ENCODE measurements around the gene CYB5R3.
"Not testable (repeated sequence)": the region's sequence is repeated elsewhere in the genome, so short reads cannot be mapped to it uniquely, and the experiment has no call there.

The CYB5R3 gene

GRCh38 chr22:42686756-42687491 is 37.7 kb upstream of the CYB5R3 start:
- H3K4me1 ChIP-seq (ENCODE audit: control insufficient read depth, insufficient read depth, low read length): peaks cover 31% of the 10 kb centered on the region
- H3K4me3 ChIP-seq (ENCODE audit: low read length): no peak overlapping the region
- H3K36me3 ChIP-seq (ENCODE audit: control insufficient read depth, insufficient read depth, low read length): no peaks in the 10 kb centered on the region
- H3K27me3 ChIP-seq (ENCODE audit: control insufficient read depth, insufficient read depth, low read length): no peaks in the 10 kb centered on the region
- H3K9ac ChIP-seq (ENCODE audit: low read length): no peak overlapping the region
- H3K9me3 ChIP-seq (ENCODE audit: control insufficient read depth, low read length): no peaks in the 10 kb centered on the region

DNA sequence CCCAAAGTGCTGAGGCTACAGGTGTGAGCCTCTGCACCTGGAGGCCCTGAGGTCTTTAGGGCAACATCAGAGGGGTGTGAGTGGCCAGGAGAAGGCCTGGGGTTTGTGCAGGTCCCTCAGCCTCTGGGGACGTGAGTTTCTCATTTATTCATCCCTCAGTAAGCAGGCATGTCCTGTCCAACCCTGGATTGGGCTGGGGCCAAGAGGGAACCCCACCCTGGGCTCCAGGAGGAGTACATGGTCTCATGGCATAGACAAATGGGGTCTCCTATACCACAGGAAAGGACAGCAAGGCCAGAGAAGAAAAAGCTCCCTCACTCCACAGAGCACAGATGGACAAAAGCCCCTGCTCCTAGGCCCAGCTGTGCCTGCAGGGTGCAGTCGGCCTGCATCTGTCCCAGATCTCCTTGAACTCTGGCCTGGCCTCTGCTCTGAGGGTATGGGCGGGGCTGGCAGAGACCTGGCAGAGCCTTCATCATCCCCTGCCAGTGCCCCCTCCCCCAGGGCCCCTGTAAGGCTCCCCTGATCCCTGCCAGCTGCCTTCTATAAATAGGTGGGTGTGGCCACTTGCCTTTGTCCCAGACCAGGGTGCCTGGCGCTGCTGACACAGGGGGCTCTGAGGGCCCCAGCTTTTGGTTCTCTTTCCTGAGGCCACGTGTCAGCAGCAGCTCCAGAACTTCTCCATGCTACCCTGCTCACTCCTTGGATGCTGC is 36.9 kb upstream of the CYB5R3 start:
- Histone ChIP-seq H3K9ac (ENCODE audit: low read length) (no peak overlapping the region), H3K9me3 (ENCODE audit: control insufficient read depth, low read length) (no peaks in the 10 kb centered on the region), H3K4me3 (ENCODE audit: low read length) (no peak overlapping the region), H3K27me3 (ENCODE audit: control insufficient read depth, insufficient read depth, low read length) (no peaks in the 10 kb centered on the region), H3K4me1 (ENCODE audit: control insufficient read depth, insufficient read depth, low read length) (peaks cover 31% of the 10 kb centered on the region), H3K36me3 (ENCODE audit: control insufficient read depth, insufficient read depth, low read length) (no peaks in the 10 kb centered on the region)

GRCh38 chr22:42684462-42685195 is 35.4 kb upstream of the CYB5R3 start:
- Histone ChIP-seq H3K9ac (ENCODE audit: low read length) (no peak overlapping the region), H3K4me1 (ENCODE audit: control insufficient read depth, insufficient read depth, low read length) (peaks cover 31% of the 10 kb centered on the region), H3K4me3 (ENCODE audit: low read length) (no peak overlapping the region)

DNA sequence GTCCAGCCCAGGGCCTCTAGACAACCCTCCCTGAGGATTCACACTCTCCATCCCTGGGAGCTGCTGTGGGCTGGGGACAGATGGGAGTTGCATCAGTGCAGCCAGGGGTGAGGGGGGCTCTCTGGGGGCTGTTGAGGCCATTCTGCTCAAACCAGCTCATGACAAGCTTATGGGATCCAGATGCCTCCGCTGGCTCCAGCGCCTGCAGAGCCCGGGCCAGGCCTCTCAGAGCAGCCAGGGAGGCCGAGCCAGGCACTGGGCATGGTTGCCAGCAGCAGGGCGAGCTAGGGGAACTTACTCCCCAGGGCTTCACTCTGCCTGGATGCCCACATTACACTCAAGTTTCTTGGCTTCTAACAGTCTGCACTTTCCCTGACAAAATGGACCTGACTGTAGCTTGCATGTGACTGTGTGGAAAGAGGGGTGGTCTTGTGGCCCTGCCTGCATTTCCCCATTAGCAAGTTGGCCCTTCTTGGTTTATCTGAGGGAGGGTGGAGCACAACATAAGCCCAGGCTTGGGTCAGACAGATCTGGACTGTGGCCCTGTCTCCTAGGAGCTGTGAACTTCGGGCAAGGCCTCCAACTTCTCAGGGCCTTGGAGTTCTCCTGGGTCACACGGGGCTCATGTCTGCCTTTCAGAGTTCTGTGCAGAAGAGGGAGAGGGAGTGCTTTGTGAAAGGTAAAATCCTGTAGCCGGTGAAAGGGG is 34.5 kb upstream of the CYB5R3 start:
- Histone ChIP-seq H3K9me3 (ENCODE audit: control insufficient read depth, low read length) (no peaks in the 10 kb centered on the region), H3K4me1 (ENCODE audit: control insufficient read depth, insufficient read depth, low read length) (peaks cover 28% of the 10 kb centered on the region), H3K36me3 (ENCODE audit: control insufficient read depth, insufficient read depth, low read length) (no peaks in the 10 kb centered on the region), H3K9ac (ENCODE audit: low read length) (no peak overlapping the region), H3K4me3 (ENCODE audit: low read length) (no peak overlapping the region), H3K27me3 (ENCODE audit: control insufficient read depth, insufficient read depth, low read length) (no peaks in the 10 kb centered on the region)

More at GRCh38 chr22:42684462-42685195, 35.4 kb upstream of the CYB5R3 start:
- H3K27me3 ChIP-seq (ENCODE audit: control insufficient read depth, insufficient read depth, low read length): no peaks in the 10 kb centered on the region
- no peaks in the 10 kb centered on the region for H3K9me3 ChIP-seq (ENCODE audit: control insufficient read depth, low read length)
- H3K36me3 ChIP-seq (ENCODE audit: control insufficient read depth, insufficient read depth, low read length): no peaks in the 10 kb centered on the region

- Histone ChIP-seq H3K4me3 (ENCODE audit: low read length) (no peak overlapping the region), H3K27me3 (ENCODE audit: control insufficient read depth, insufficient read depth, low read length) (no peaks in the 10 kb centered on the region), H3K9me3 (ENCODE audit: control insufficient read depth, low read length) (no peaks in the 10 kb centered on the region), H3K9ac (ENCODE audit: low read length) (no peak overlapping the region), H3K4me1 (ENCODE audit: control insufficient read depth, insufficient read depth, low read length) (peaks cover 17% of the 10 kb centered on the region), H3K36me3 (ENCODE audit: control insufficient read depth, insufficient read depth, low read length) (no peaks in the 10 kb centered on the region)
Observed at GRCh38 chr22:42682113-42682851, 33.1 kb upstream of the CYB5R3 start.

DNA sequence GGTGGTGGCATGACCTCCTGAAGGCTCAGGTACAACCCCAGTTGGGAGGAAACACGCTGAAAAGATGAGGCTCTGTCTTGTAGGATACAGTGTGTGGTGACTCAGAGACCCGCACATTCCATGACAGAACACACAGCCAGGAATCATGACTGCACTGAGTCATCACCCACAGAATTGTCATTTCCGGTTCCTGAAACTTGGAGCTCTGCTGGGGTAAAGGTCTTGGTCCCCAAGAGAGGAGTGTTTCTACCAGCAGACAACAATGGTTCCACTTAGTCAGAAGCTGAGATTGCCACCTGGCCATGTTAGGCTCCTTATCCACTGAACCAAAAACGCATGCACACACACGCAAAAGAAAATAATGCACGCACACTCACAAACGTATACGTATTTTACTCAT is 31.5 kb upstream of the CYB5R3 start:
- H3K4me1 ChIP-seq (ENCODE audit: control insufficient read depth, insufficient read depth, low read length): peaks cover 2% of the 10 kb centered on the region
- no peak overlapping the region for H3K9ac ChIP-seq (ENCODE audit: low read length)
- no peak overlapping the region for H3K4me3 ChIP-seq (ENCODE audit: low read length)
- H3K9me3 ChIP-seq (ENCODE audit: control insufficient read depth, low read length): no peaks in the 10 kb centered on the region
- no peaks in the 10 kb centered on the region for H3K27me3 ChIP-seq (ENCODE audit: control insufficient read depth, insufficient read depth, low read length)
- H3K36me3 ChIP-seq (ENCODE audit: control insufficient read depth, insufficient read depth, low read length): no peaks in the 10 kb centered on the region

DNA sequence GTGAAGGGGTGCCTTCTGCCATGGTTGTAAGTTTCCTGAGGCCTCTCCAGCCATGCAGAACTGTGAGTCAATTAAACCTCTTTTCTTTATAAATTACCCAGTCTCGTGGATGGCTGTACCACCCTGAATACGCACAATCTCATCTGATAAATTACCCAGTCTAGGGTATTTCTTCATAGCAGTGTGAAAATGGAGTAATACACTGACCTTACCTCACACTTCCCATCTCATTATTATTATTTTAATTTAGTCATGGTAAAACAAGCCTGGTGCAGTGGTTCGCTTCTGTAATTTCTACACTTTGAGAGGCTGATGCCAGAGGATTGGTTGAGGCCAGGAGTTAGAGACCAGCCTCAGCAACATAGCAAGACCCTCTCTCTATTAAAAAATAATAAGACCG is 30.5 kb upstream of the CYB5R3 start:
- H3K4me1 ChIP-seq (ENCODE audit: control insufficient read depth, insufficient read depth, low read length): no peaks in the 10 kb centered on the region
- H3K27me3 ChIP-seq (ENCODE audit: control insufficient read depth, insufficient read depth, low read length): no peaks in the 10 kb centered on the region
- H3K36me3 ChIP-seq (ENCODE audit: control insufficient read depth, insufficient read depth, low read length): no peaks in the 10 kb centered on the region
- no peak overlapping the region for H3K9ac ChIP-seq (ENCODE audit: low read length)
- H3K9me3 ChIP-seq (ENCODE audit: control insufficient read depth, low read length): no peaks in the 10 kb centered on the region
- H3K4me3 ChIP-seq (ENCODE audit: low read length): no peak overlapping the region

GRCh38 chr22:42678894-42679293 is 29.7 kb upstream of the CYB5R3 start:
- Histone ChIP-seq H3K4me1 (ENCODE audit: control insufficient read depth, insufficient read depth, low read length) (no peaks in the 10 kb centered on the region), H3K36me3 (ENCODE audit: control insufficient read depth, insufficient read depth, low read length) (no peaks in the 10 kb centered on the region), H3K9me3 (ENCODE audit: control insufficient read depth, low read length) (no peaks in the 10 kb centered on the region), H3K4me3 (ENCODE audit: low read length) (no peak overlapping the region), H3K9ac (ENCODE audit: low read length) (no peak overlapping the region), H3K27me3 (ENCODE audit: control insufficient read depth, insufficient read depth, low read length) (no peaks in the 10 kb centered on the region)

- not testable (repeated sequence) for H3K4me3 ChIP-seq (ENCODE audit: low read length); H3K9me3 ChIP-seq (ENCODE audit: control insufficient read depth, low read length); H3K36me3 ChIP-seq (ENCODE audit: control insufficient read depth, insufficient read depth, low read length); H3K27me3 ChIP-seq (ENCODE audit: control insufficient read depth, insufficient read depth, low read length); H3K9ac ChIP-seq (ENCODE audit: low read length); H3K4me1 ChIP-seq (ENCODE audit: control insufficient read depth, insufficient read depth, low read length)
Observed at GRCh38 chr22:42677936-42678335, 28.7 kb upstream of the CYB5R3 start.

DNA sequence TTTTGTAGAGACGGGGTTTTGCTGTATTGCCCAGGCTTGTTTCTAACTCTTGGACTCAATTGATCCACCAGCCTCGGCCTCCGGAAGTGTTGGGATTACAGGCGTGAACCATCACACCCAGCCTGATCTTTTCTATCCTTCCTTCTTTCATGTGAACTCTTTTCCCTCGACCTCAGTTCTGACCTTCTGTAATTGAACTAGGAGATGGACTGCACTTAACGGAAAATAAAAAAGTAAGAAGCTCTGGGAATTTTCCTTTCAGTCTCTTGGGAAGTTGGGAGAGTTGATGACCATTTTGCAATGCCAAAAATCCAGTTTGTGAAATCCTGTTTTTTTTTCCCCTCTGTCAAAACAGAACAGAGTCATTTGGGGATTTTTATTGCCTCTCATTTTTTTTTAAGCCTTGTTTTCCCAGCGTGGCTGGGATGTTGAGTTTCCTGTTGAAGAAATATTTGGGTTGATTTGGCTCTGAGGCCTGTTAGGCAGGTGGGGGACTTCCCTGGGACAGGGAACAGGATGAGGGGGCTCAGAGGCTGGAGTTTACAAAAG is 26.9 kb upstream of the CYB5R3 start:
- Histone ChIP-seq H3K36me3 (ENCODE audit: control insufficient read depth, insufficient read depth, low read length) (no peaks in the 10 kb centered on the region), H3K9ac (ENCODE audit: low read length) (no peak overlapping the region), H3K27me3 (ENCODE audit: control insufficient read depth, insufficient read depth, low read length) (no peaks in the 10 kb centered on the region), H3K4me3 (ENCODE audit: low read length) (no peak overlapping the region), H3K9me3 (ENCODE audit: control insufficient read depth, low read length) (no peaks in the 10 kb centered on the region), H3K4me1 (ENCODE audit: control insufficient read depth, insufficient read depth, low read length) (no peaks in the 10 kb centered on the region)

DNA sequence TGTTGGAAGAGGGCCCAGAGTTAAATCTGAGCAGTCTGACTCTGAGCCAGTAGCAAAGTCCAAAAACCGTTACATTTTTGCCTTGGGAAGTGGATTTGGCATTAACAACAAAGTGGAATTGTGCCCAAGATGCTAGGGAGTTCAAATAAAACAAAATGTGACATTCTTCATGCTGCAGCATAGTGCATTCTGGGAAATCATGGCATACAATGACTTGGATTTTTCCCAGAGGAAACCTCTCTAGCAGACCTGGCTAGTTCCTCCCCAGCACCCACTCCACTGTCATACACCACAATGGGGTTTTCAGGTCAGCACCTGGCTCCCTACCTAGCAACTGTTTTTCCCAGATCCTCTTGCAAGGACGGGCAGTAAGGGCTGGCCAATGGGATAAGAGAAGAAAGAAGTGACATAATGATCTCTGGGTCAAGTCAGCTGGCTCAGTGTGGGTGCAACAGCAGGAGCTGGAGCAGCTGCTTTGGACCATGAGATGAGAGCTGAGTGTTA is 24.8 kb upstream of the CYB5R3 start:
- Histone ChIP-seq H3K9ac (ENCODE audit: low read length) (no peak overlapping the region), H3K27me3 (ENCODE audit: control insufficient read depth, insufficient read depth, low read length) (no peaks in the 10 kb centered on the region), H3K36me3 (ENCODE audit: control insufficient read depth, insufficient read depth, low read length) (no peaks in the 10 kb centered on the region), H3K4me3 (ENCODE audit: low read length) (no peak overlapping the region), H3K9me3 (ENCODE audit: control insufficient read depth, low read length) (no peaks in the 10 kb centered on the region), H3K4me1 (ENCODE audit: control insufficient read depth, insufficient read depth, low read length) (no peaks in the 10 kb centered on the region)

All from mucosa of stomach (tissue), 1 donor.